GM23338 (cell line): ENCODE measurements around the gene CCDC110.

Experiments
- CREB1 ChIP-seq: fragments of 250-450 bp; sonication (Bioruptor Pico); IDR thresholded peaks from 2 replicates; pipeline ENCODE4 v1.5.0; 2020; ENCODE audit warnings: low read depth, mild to moderate bottlenecking, moderate library complexity
- CTCF ChIP-seq, 2 experiments: fragments of 200-600 bp in 1 of 2; sonication (generic) in 1 of 2; conservative IDR thresholded peaks; 2 replicates each; pipeline versions ENCODE4 v1.5.1 to v1.6.1; 2016 to 2017; ENCODE audit warnings: antibody characterized with exemption in 2 of 2, low read depth in 2 of 2, mild to moderate bottlenecking in 2 of 2, moderate library complexity in 1 of 2
- EZH2 ChIP-seq: fragments of 200-600 bp; sonication (generic); IDR thresholded peaks from one replicate; pipeline ENCODE4 v1.8.0; 2017; ENCODE audit warnings: antibody characterized with exemption, mild to moderate bottlenecking, low read depth; ENCODE audit not compliant: unreplicated experiment
- EZH2phosphoT487 ChIP-seq: fragments of 200-600 bp; sonication (generic); IDR thresholded peaks from one replicate; pipeline ENCODE4 v1.8.1; 2018; ENCODE audit warnings: antibody characterized with exemption; ENCODE audit not compliant: unreplicated experiment
- JUNB ChIP-seq: IDR thresholded peaks from one replicate; pipeline ENCODE4 v1.6.1; 2016; ENCODE audit warnings: antibody characterized with exemption; ENCODE audit not compliant: unreplicated experiment
- POLR2AphosphoS5 ChIP-seq: IDR thresholded peaks from 2 replicates; pipeline ENCODE4 v1.6.1; 2016; ENCODE audit warnings: antibody characterized with exemption, low read depth
- REST ChIP-seq: IDR thresholded peaks from one replicate; pipeline ENCODE4 v1.6.1; 2018; ENCODE audit warnings: antibody characterized with exemption; ENCODE audit not compliant: unreplicated experiment
- ZNF331 ChIP-seq: fragments of 250-450 bp; sonication (Bioruptor Pico); IDR thresholded peaks from 2 replicates; pipeline ENCODE4 v1.5.0; 2020; ENCODE audit warnings: low read depth, mild to moderate bottlenecking, moderate library complexity

- TF ChIP-seq CTCF (conservative IDR thresholded peaks at IDR 0.05; ENCODE audit: low read depth in 2 of 2), result no peak
- TF ChIP-seq JUNB, result no peak
- TF ChIP-seq EZH2phosphoT487, result no peak
- TF ChIP-seq CREB1 (CRISPR knock-in tag), result no peak
- TF ChIP-seq REST, result no peak
- no peak for TF ChIP-seq POLR2AphosphoS5
- TF ChIP-seq EZH2, result no peak
- TF ChIP-seq ZNF331 (CRISPR knock-in tag), result no peak
These were observed 54.6 kb downstream of the CCDC110 start for GRCh38 chr4:185416955-185417354.
